GM21381 (cell line): ENCODE results near the gene CYTH3.
"Not testable (repeated sequence)": the region's sequence is repeated elsewhere in the genome, so short reads cannot be mapped to it uniquely, and the experiment has no call there.

Experiments
- ATAC-seq: cut with Tn5 transposase; IDR thresholded peaks from one replicate; pipeline ENCODE4 v1.9.1; 2021; ENCODE audit warnings: mild to moderate bottlenecking, moderate library complexity; ENCODE audit not compliant: unreplicated experiment

CYTH3 gene

GRCh38 chr7:6154542-6155404 lies 117.7 kb downstream of the CYTH3 start:
- ATAC-seq = no peak

- ATAC-seq = no peak
These were observed 118.5 kb downstream of the CYTH3 start for GRCh38 chr7:6153646-6154541.

- ATAC-seq = no peak
These were observed 120.3 kb downstream of the CYTH3 start for GRCh38 chr7:6151994-6152735.

- ATAC-seq = not testable (repeated sequence)
These were observed 120.9 kb downstream of the CYTH3 start for GRCh38 chr7:6151527-6151926.

GRCh38 chr7:6149996-6150395 lies 122.4 kb downstream of the CYTH3 start:
- no peak for ATAC-seq

- ATAC-seq = no peak
These were observed 123.6 kb downstream of the CYTH3 start for GRCh38 chr7:6148724-6149360.

GRCh38 chr7:6147627-6148026 lies 124.8 kb downstream of the CYTH3 start:
- no peak for ATAC-seq

GRCh38 chr7:6146666-6147065 lies 125.8 kb downstream of the CYTH3 start:
- no peak for ATAC-seq

GRCh38 chr7:6143997-6144396 lies 128.4 kb downstream of the CYTH3 start:
- ATAC-seq = no peak

- no peak for ATAC-seq
These were observed 129.5 kb downstream of the CYTH3 start for GRCh38 chr7:6142871-6143380.

- ATAC-seq = no peak
These were observed 133.0 kb downstream of the CYTH3 start for GRCh38 chr7:6139189-6139996.

GRCh38 chr7:6136475-6136874 lies 135.9 kb downstream of the CYTH3 start:
- ATAC-seq = no peak

- ATAC-seq = no peak
These were observed 139.2 kb downstream of the CYTH3 start for GRCh38 chr7:6133249-6133648.

GRCh38 chr7:6130007-6130587 lies 142.3 kb downstream of the CYTH3 start:
- no peak for ATAC-seq

- no peak for ATAC-seq
These were observed 144.2 kb downstream of the CYTH3 start for GRCh38 chr7:6128205-6128604.

- no peak for ATAC-seq
These were observed 145.3 kb downstream of the CYTH3 start for GRCh38 chr7:6127110-6127490.

- ATAC-seq = no peak
These were observed 148.6 kb downstream of the CYTH3 start for GRCh38 chr7:6123843-6124242.

- ATAC-seq = no peak
These were observed 151.3 kb downstream of the CYTH3 start for GRCh38 chr7:6121141-6121540.

- no peak for ATAC-seq
These were observed 154.9 kb downstream of the CYTH3 start for GRCh38 chr7:6117533-6117932.
